Thymus (tissue), 11 donors: ENCODE results near the gene UGP2. TPM values are rescaled to one million over a fixed set of nuclear protein-coding genes. Genes with fewer than 3 reads are reported as not detected.
"Not testable (repeated sequence)": the region's sequence is repeated elsewhere in the genome, so short reads cannot be mapped to it uniquely, and the experiment has no call there.

Experiments
- DNase-seq, 9 donors: peaks; one replicate each; pipeline ENCODE4 v3.0.0-alpha.2; 2013; ENCODE audit warnings: low spot score in 9 of 9, low read depth in 6 of 9, missing footprints in 1 of 9
- H3K27ac ChIP-seq, 2 donors: one replicate each; pipeline ENCODE4 v1.5.1; 2013; ENCODE audit warnings: control low read depth in 1 of 2, low read depth in 1 of 2, low read length in 1 of 2, mild to moderate bottlenecking in 1 of 2, moderate library complexity in 1 of 2
- H3K27me3 ChIP-seq, 2 donors: one replicate each; pipeline ENCODE4 v1.5.1; 2013; ENCODE audit warnings: low read length in 1 of 2; ENCODE audit not compliant: control insufficient read depth in 2 of 2, insufficient read depth in 1 of 2
- H3K36me3 ChIP-seq, 2 donors: one replicate each; pipeline ENCODE4 v1.5.1; 2013; ENCODE audit warnings: low read length in 1 of 2, mild to moderate bottlenecking in 1 of 2, moderate library complexity in 1 of 2; ENCODE audit not compliant: control insufficient read depth in 2 of 2, insufficient read depth in 2 of 2
- H3K4me1 ChIP-seq, 2 donors: one replicate each; pipeline ENCODE4 v1.5.1; 2013; ENCODE audit warnings: low read length in 2 of 2; ENCODE audit not compliant: control insufficient read depth in 2 of 2, insufficient read depth in 2 of 2
- H3K4me3 ChIP-seq, 2 donors: one replicate each; pipeline ENCODE4 v1.5.1; 2013; ENCODE audit warnings: low read length in 2 of 2, control low read depth in 1 of 2, mild to moderate bottlenecking in 1 of 2
- H3K9me3 ChIP-seq, 2 donors: one replicate each; pipeline ENCODE4 v1.5.1; 2013; ENCODE audit warnings: low read length in 1 of 2, mild to moderate bottlenecking in 1 of 2; ENCODE audit not compliant: control insufficient read depth in 2 of 2, insufficient read depth in 1 of 2
- WGBS: extraction: QIAGEN DNeasy Blood & Tissue Kit; methylation state at CpG from one replicate; pipeline ENCODE4 v1.1.7; 2013; 5-methylcytosine and 5-hydroxymethylcytosine counted together
- polyA plus RNA-seq: library from polyadenylated mRNA; stranded (reverse); fragments of 200-250 nt; gene quantifications from one replicate; pipeline ENCODE4 v1.2.3, GENCODE V29; 2013
- total RNA-seq: library from RNA; stranded (reverse); fragments of 120-200 nt; gene quantifications from one replicate; pipeline ENCODE4 v1.2.4, GENCODE V29; 2013
- donor health status: healthy.

UGP2 gene
- total and polyA plus RNA-seq, 2 donors = 199 to 221 TPM

GRCh38 chr2:63843093-63843492, 1.4 kb downstream of the UGP2 start:
- WGBS = 64% methylated on average over 8 of the region's 8 CpGs
- Histone ChIP-seq H3K36me3 (peaks cover 0 to 5% of the 10 kb centered on the region in 2 donors), H3K27me3 (no peaks in the 10 kb centered on the region), H3K4me3 (peak overlapping the region; percentile 89 to 95), H3K9me3 (no peaks in the 10 kb centered on the region), H3K27ac (peak overlapping the region in 1 of 2 donors; percentile 98), H3K4me1 (peaks cover 5 to 18% of the 10 kb centered on the region in 2 donors)
- no peak for DNase-seq

- H3K27ac ChIP-seq = peak overlapping the region in 1 of 2 donors; percentile 98
Observed at GRCh38 chr2:63843791-63844190, 2.1 kb downstream of the UGP2 start.

GRCh38 chr2:63844616-63845015, 2.9 kb downstream of the UGP2 start:
- no peaks in the 10 kb centered on the region for H3K9me3 ChIP-seq
- peaks cover 0 to 6% of the 10 kb centered on the region in 2 donors for H3K36me3 ChIP-seq
- no peak for DNase-seq
- H3K27ac ChIP-seq = no peak overlapping the region
- no peaks in the 10 kb centered on the region for H3K27me3 ChIP-seq
- H3K4me1 ChIP-seq = peaks cover 7 to 20% of the 10 kb centered on the region in 2 donors
- peak overlapping the region; percentile 89 to 95 for H3K4me3 ChIP-seq
- 52% methylated on average over 3 of the region's 3 CpGs for WGBS

More at GRCh38 chr2:63843791-63844190, 2.1 kb downstream of the UGP2 start:
- peak overlapping the region; percentile 89 to 95 for H3K4me3 ChIP-seq
- peak in 1 of 9 donors; percentile 31 for DNase-seq
- no peaks in the 10 kb centered on the region for H3K9me3 ChIP-seq
- H3K4me1 ChIP-seq = peaks cover 5 to 18% of the 10 kb centered on the region in 2 donors
- H3K27me3 ChIP-seq = no peaks in the 10 kb centered on the region
- 50% methylated on average over 2 of the region's 2 CpGs for WGBS
- peaks cover 0 to 5% of the 10 kb centered on the region in 2 donors for H3K36me3 ChIP-seq

- peaks cover 8 to 18% of the 10 kb centered on the region in 2 donors for H3K4me1 ChIP-seq
Observed at GRCh38 chr2:63845866-63846265, 4.2 kb downstream of the UGP2 start.

DNA sequence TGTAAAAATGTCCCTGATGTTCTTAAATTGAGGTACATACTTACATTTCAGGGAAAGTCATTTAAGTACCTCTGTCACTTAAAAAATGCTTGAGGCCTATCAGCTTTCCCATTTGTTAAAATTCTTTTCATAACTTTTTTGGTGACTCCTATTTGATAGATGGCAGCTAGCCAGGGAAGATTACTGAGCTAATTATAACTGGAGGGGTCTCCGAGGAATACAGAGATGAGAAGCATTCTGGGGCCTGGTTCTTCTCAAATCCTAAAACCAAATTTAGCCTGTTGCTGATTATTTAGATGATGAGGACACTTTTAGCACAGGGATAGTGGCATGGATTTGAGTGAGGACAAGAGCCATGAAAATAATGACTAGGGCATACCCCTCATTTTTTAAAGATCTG, 4.8 kb downstream of the UGP2 start:
- no peak for DNase-seq
- WGBS = 64% methylated on average over 1 of the region's 1 CpG
- peaks cover 8 to 18% of the 10 kb centered on the region in 2 donors for H3K4me1 ChIP-seq

More at GRCh38 chr2:63845866-63846265, 4.2 kb downstream of the UGP2 start:
- WGBS = 96% methylated on average over 3 of the region's 3 CpGs
- H3K9me3 ChIP-seq = no peaks in the 10 kb centered on the region
- H3K27ac ChIP-seq = no peak overlapping the region
- no peak for DNase-seq
- peaks cover 0 to 8% of the 10 kb centered on the region in 2 donors for H3K36me3 ChIP-seq
- no peaks in the 10 kb centered on the region for H3K27me3 ChIP-seq
- no peak overlapping the region for H3K4me3 ChIP-seq

DNA sequence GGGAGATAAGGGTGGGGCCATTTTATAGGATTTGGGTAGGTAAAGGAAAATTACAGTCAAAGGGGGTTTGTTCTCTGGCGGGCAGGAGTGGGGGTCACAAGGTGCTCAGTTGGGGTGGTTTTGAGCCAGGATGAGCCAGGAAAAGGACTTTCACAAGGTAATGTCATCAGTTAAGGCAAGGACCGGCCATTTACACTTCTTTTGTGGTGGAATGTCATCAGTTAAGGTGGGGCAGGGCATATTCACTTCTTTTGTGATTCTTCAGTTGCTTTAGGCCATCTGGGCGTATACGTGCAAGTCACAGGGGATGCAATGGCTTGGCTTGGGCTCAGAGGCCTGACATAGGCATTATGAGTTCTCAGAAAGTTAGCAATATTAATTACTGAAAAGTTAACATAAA, 5.9 kb downstream of the UGP2 start:
- H3K36me3 ChIP-seq, H3K27me3 ChIP-seq, H3K27ac ChIP-seq, H3K9me3 ChIP-seq, H3K4me3 ChIP-seq, DNase-seq: not testable (repeated sequence)
- H3K4me1 ChIP-seq = peaks cover 10 to 18% of the 10 kb centered on the region in 2 donors
- WGBS = 94% methylated on average over 4 of the region's 4 CpGs

More for the DNA sequence above, 4.8 kb downstream of the UGP2 start:
- Histone ChIP-seq H3K27me3 (no peaks in the 10 kb centered on the region), H3K36me3 (peaks cover 0 to 8% of the 10 kb centered on the region in 2 donors), H3K4me3 (no peak overlapping the region), H3K27ac (no peak overlapping the region), H3K9me3 (no peaks in the 10 kb centered on the region)

- H3K4me3 ChIP-seq = no peak overlapping the region
- WGBS = 70% methylated on average over 7 of the region's 7 CpGs
- no peaks in the 10 kb centered on the region for H3K27me3 ChIP-seq
- H3K4me1 ChIP-seq = peaks cover 14 to 18% of the 10 kb centered on the region in 2 donors
- no peaks in the 10 kb centered on the region for H3K9me3 ChIP-seq
- DNase-seq = peak in 1 of 9 donors; percentile 55
- peaks cover 0 to 8% of the 10 kb centered on the region in 2 donors for H3K36me3 ChIP-seq
- peak overlapping the region in 1 of 2 donors; percentile 9 for H3K27ac ChIP-seq
Observed at GRCh38 chr2:63849381-63850203, 7.9 kb downstream of the UGP2 start.

DNA sequence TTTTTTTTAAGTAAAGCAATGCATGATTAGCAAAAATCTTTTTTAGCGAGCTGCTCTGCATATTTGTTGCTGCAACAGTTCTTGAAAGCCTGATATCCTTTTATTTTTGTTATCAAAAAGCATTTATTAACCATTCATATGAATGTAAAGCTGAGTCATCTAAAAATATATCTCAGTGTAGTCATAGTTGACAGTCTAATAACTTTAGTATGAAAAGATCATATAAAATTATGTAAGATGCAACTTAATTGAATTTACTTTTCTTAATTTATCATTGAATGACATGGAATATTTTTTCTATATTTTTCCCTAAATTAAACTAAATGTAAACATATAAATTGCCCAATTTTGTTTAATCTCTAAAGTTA, 8.5 kb downstream of the UGP2 start:
- H3K27ac ChIP-seq = no peak overlapping the region
- H3K4me1 ChIP-seq = peaks cover 10 to 18% of the 10 kb centered on the region in 2 donors
- H3K9me3 ChIP-seq = no peaks in the 10 kb centered on the region
- no peak for DNase-seq
- peaks cover 0 to 8% of the 10 kb centered on the region in 2 donors for H3K36me3 ChIP-seq
- no peak overlapping the region for H3K4me3 ChIP-seq
- 91% methylated on average over 1 of the region's 1 CpG for WGBS
- no peaks in the 10 kb centered on the region for H3K27me3 ChIP-seq

- Histone ChIP-seq H3K9me3 (no peaks in the 10 kb centered on the region), H3K4me3 (no peak overlapping the region), H3K27ac (no peak overlapping the region), H3K27me3 (no peaks in the 10 kb centered on the region), H3K4me1 (peaks cover 14 to 21% of the 10 kb centered on the region in 2 donors), H3K36me3 (peaks cover 0 to 9% of the 10 kb centered on the region in 2 donors)
- no peak for DNase-seq
Observed at GRCh38 chr2:63850649-63851048, 9.0 kb downstream of the UGP2 start.
